GM12878 (cell line): ENCODE data around the gene DNAJC6.

ENCODE experiments used
- EZH2 ChIP-seq: IDR thresholded peaks from 2 replicates; pipeline ENCODE4 v1.6.1; 2012; ENCODE audit warnings: low read depth, mild to moderate bottlenecking, control low read depth, inconsistent platforms, low read length, borderline replicate concordance; ENCODE audit not compliant: control insufficient read depth
- KAT2A ChIP-seq: conservative IDR thresholded peaks from 2 replicates; pipeline ENCODE4 v1.6.1; 2011; ENCODE audit warnings: low read depth, low read length; ENCODE audit not compliant: control insufficient read depth
- MXI1 ChIP-seq: fragments of 150-350 bp; IDR thresholded peaks from 2 replicates; pipeline ENCODE4 v1.6.1; 2011; ENCODE audit warnings: low read depth, mild to moderate bottlenecking, inconsistent platforms, low read length, improper control_type of control experiment
- POLR2A ChIP-seq: IDR thresholded peaks from 2 replicates; pipeline ENCODE4 v1.6.1; 2011; ENCODE audit warnings: low read depth, mild to moderate bottlenecking, low read length
- RAD21 ChIP-seq: IDR thresholded peaks from 2 replicates; pipeline ENCODE4 v1.6.1; 2011; ENCODE audit warnings: mild to moderate bottlenecking, low read depth, low read length, moderate library complexity; ENCODE audit not compliant: insufficient read depth
- ZNF384 ChIP-seq: IDR thresholded peaks from 2 replicates; pipeline ENCODE4 v1.6.1; 2012; ENCODE audit warnings: low read depth, mild to moderate bottlenecking, low read length, improper control_type of control experiment, borderline replicate concordance
- TF ChIP-seq, protein P1 (sequence below), 3 experiments: IDR thresholded peaks in 2 of 3; conservative IDR thresholded peaks in 1 of 3; 2 replicates each; pipeline ENCODE4 v1.5.1; 2011; ENCODE audit warnings: low read depth in 3 of 3, low read length in 3 of 3, mild to moderate bottlenecking in 3 of 3, control low read depth in 2 of 3, moderate library complexity in 2 of 3, inconsistent platforms in 1 of 3, mixed read lengths in 1 of 3; ENCODE audit not compliant: control insufficient read depth in 2 of 3, insufficient read depth in 1 of 3; ENCODE audit errors: extremely low read depth in 1 of 3
- TF ChIP-seq, protein P2 (sequence below): IDR thresholded peaks from 2 replicates; pipeline ENCODE4 v1.6.1; 2012; ENCODE audit warnings: low read depth, low read length, improper control_type of control experiment

DNA sequence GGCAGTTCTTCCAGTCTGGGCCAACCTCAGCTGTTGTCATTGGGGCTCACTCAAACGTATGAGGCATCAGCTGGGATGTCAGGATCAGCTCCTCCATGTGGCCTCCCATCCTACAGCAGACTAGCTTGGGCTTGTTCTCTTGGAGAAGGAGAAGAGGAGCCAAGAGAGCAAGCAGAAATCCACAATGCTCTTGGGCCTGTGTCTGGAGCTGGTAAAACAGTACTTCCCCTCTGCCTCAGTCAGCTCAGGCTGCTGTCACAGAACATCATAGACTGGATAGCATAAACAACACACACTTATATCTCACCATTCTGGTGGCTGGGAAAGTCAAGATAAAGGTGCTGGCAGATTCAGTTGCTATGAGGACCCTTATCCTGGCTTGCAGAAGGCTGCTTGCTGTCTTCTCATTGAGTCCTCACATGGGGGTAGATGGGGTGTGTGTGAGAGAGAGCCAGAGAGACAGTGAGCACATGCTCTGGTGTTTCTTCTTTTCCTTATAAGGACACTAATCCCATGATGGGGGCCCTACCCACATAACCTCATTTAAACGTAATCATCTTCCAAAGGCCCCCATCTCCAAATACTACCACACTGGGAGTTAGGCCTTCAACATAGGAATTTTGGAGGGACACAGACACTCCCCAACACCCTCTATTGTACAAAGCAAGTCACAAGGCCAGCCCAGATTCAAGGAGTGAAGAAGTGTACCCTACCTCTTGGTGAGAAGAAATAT, 16.3 kb upstream of the DNAJC6 start:
- TF ChIP-seq EZH2: no peak
- no peak for TF ChIP-seq RAD21
- TF ChIP-seq, protein P1, sequence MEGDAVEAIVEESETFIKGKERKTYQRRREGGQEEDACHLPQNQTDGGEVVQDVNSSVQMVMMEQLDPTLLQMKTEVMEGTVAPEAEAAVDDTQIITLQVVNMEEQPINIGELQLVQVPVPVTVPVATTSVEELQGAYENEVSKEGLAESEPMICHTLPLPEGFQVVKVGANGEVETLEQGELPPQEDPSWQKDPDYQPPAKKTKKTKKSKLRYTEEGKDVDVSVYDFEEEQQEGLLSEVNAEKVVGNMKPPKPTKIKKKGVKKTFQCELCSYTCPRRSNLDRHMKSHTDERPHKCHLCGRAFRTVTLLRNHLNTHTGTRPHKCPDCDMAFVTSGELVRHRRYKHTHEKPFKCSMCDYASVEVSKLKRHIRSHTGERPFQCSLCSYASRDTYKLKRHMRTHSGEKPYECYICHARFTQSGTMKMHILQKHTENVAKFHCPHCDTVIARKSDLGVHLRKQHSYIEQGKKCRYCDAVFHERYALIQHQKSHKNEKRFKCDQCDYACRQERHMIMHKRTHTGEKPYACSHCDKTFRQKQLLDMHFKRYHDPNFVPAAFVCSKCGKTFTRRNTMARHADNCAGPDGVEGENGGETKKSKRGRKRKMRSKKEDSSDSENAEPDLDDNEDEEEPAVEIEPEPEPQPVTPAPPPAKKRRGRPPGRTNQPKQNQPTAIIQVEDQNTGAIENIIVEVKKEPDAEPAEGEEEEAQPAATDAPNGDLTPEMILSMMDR (IDR thresholded peaks at IDR 0.05 in 2 of 3, conservative IDR thresholded peaks at IDR 0.05 in 1 of 3; ENCODE audit: control insufficient read depth in 2 of 3, extremely low read depth in 1 of 3, insufficient read depth in 1 of 3, low read depth in 3 of 3, low read length in 3 of 3): no peak
- TF ChIP-seq KAT2A: no peak
- TF ChIP-seq POLR2A: no peak
- no peak for TF ChIP-seq ZNF384
- no peak for TF ChIP-seq MXI1
- TF ChIP-seq, protein P2, sequence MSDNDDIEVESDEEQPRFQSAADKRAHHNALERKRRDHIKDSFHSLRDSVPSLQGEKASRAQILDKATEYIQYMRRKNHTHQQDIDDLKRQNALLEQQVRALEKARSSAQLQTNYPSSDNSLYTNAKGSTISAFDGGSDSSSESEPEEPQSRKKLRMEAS: no peak
